IMR-90 (cell line): ENCODE measurements around the gene NOS1AP. TPM values are rescaled to one million over a fixed set of nuclear protein-coding genes. Genes with fewer than 3 reads are reported as not detected.

Source experiments
- ATAC-seq: fragments of 200-7000 bp; cut with Tn5 transposase; 2 replicates; pipeline ENCODE4 v1.9.1; 2020; ENCODE audit warnings: low read depth, mild to moderate bottlenecking, moderate library complexity
- BruUV-seq: library from RNA; stranded (reverse); fragments of 400-500 nt; replicated peaks from 2 replicates; lab custom pipeline; 2021; lab: Mats Ljungman, UMichigan
- CTCF ChIA-PET: fragments of 300-600 bp; formaldehyde crosslinking; extraction: SDS; loops from one replicate; lab custom pipeline; 2021; ENCODE audit warnings: antibody characterized with exemption; lab: Yijun Ruan, JAX
- POLR2A ChIA-PET: fragments of 300-600 bp; sonication (Branson Sonifier 250); formaldehyde crosslinking; loops from one replicate; lab custom pipeline; 2022; ENCODE audit warnings: antibody characterized with exemption; ENCODE audit not compliant: unreplicated experiment; lab: Charles Lee
- DNase-seq: peaks from one replicate; pipeline ENCODE4 v3.0.0; 2013
- H2AFZ ChIP-seq: replicated peaks from 2 replicates; pipeline ENCODE3; 2013; ENCODE audit warnings: low read length, mild to moderate bottlenecking; ENCODE audit not compliant: poor library complexity
- H2AK5ac ChIP-seq: 2 replicates; pipeline ENCODE4 v1.6.1; 2013; ENCODE audit warnings: low read depth, low read length, inconsistent platforms
- H2AK9ac ChIP-seq: replicated peaks from 2 replicates; pipeline ENCODE3; 2013; ENCODE audit warnings: mild to moderate bottlenecking, low read depth, low read length, moderate library complexity; ENCODE audit not compliant: poor library complexity
- H2BK120ac ChIP-seq: 2 replicates; pipeline ENCODE4 v1.6.1; 2013; ENCODE audit warnings: low read depth, low read length, inconsistent platforms
- H2BK15ac ChIP-seq: 3 replicates; pipeline ENCODE4 v1.6.1; 2013; ENCODE audit warnings: low read depth, low read length, inconsistent platforms
- H2BK20ac ChIP-seq: 2 replicates; pipeline ENCODE4 v1.6.1; 2013; ENCODE audit warnings: low read depth, mild to moderate bottlenecking, inconsistent platforms, low read length, moderate library complexity
- H2BK5ac ChIP-seq: 2 replicates; pipeline ENCODE4 v1.6.1; 2013; ENCODE audit warnings: mild to moderate bottlenecking, low read depth, low read length, inconsistent platforms; ENCODE audit not compliant: poor library complexity, severe bottlenecking
- H3K14ac ChIP-seq: replicated peaks from 2 replicates; pipeline ENCODE4 v1.6.1; 2013; ENCODE audit warnings: low read depth, low read length, inconsistent platforms
- H3K18ac ChIP-seq: 2 replicates; pipeline ENCODE4 v1.6.1; 2013; ENCODE audit warnings: low read depth, low read length, control low read depth
- H3K23ac ChIP-seq: 2 replicates; pipeline ENCODE4 v1.6.1; 2013; ENCODE audit warnings: low read depth, low read length, inconsistent platforms
- H3K27ac ChIP-seq: 2 replicates; pipeline ENCODE4 v1.5.1; 2013; ENCODE audit warnings: mild to moderate bottlenecking, control low read depth, low read length; ENCODE audit not compliant: insufficient read depth
- H3K27me3 ChIP-seq: 2 replicates; pipeline ENCODE4 v1.6.1; 2013; ENCODE audit warnings: low read length; ENCODE audit not compliant: control insufficient read depth, insufficient read depth
- H3K36me3 ChIP-seq: 2 replicates; pipeline ENCODE4 v1.6.1; 2013; ENCODE audit warnings: low read length, mixed read lengths; ENCODE audit not compliant: control insufficient read depth, insufficient read depth
- H3K4ac ChIP-seq: 2 replicates; pipeline ENCODE4 v1.6.1; 2013; ENCODE audit warnings: low read depth, low read length, inconsistent platforms
- H3K4me1 ChIP-seq: 2 replicates; pipeline ENCODE4 v1.6.1; 2013; ENCODE audit warnings: low read length, mixed read lengths; ENCODE audit not compliant: control insufficient read depth, insufficient read depth
- H3K4me2 ChIP-seq: 2 replicates; pipeline ENCODE4 v1.6.1; 2013; ENCODE audit warnings: low read depth, mild to moderate bottlenecking, control low read depth, low read length, moderate library complexity
- H3K4me3 ChIP-seq: 2 replicates; pipeline ENCODE4 v1.5.1; 2013; ENCODE audit warnings: low read depth, mild to moderate bottlenecking, control low read depth, low read length, moderate library complexity; ENCODE audit not compliant: insufficient read depth
- H3K56ac ChIP-seq: 2 replicates; pipeline ENCODE4 v1.6.1; 2013; ENCODE audit warnings: low read length, inconsistent platforms; ENCODE audit not compliant: insufficient read depth; ENCODE audit errors: extremely low read depth
- H3K79me1 ChIP-seq, 2 experiments: 2 replicates each; pipeline ENCODE4 v1.6.1; 2013; ENCODE audit warnings: low read length in 2 of 2, inconsistent platforms in 1 of 2, low read depth in 1 of 2
- H3K9ac ChIP-seq: 2 replicates; pipeline ENCODE4 v1.6.1; 2013; ENCODE audit warnings: low read depth, low read length, control low read depth
- H3K9me1 ChIP-seq: 2 replicates; pipeline ENCODE4 v1.6.1; 2013; ENCODE audit warnings: low read length, inconsistent platforms; ENCODE audit not compliant: insufficient read depth
- H3K9me3 ChIP-seq: 2 replicates; pipeline ENCODE4 v1.6.1; 2013; ENCODE audit warnings: low read length; ENCODE audit not compliant: control insufficient read depth, insufficient read depth
- H4K20me1 ChIP-seq: 2 replicates; pipeline ENCODE4 v1.6.1; 2013; ENCODE audit warnings: low read length, inconsistent platforms; ENCODE audit not compliant: insufficient read depth
- H4K5ac ChIP-seq: 2 replicates; pipeline ENCODE4 v1.6.1; 2013; ENCODE audit warnings: mild to moderate bottlenecking, low read depth, low read length, control low read depth
- H4K8ac ChIP-seq, 2 experiments: 2 replicates each; pipeline ENCODE4 v1.6.1; 2013; ENCODE audit warnings: low read depth in 2 of 2, low read length in 2 of 2, control low read depth in 1 of 2, inconsistent platforms in 1 of 2
- H4K91ac ChIP-seq: 2 replicates; pipeline ENCODE4 v1.6.1; 2013; ENCODE audit warnings: low read depth, low read length, inconsistent platforms; ENCODE audit not compliant: insufficient read depth
- CEBPB ChIP-seq: IDR thresholded peaks from 2 replicates; pipeline ENCODE4 v1.6.1; 2012; ENCODE audit warnings: low read depth, low read length, improper control_type of control experiment
- FOS ChIP-seq: fragments of 150-350 bp; IDR thresholded peaks from 2 replicates; pipeline ENCODE4 v1.6.1; 2016; ENCODE audit warnings: low read depth, low read length
- MAFK ChIP-seq: IDR thresholded peaks from 2 replicates; pipeline ENCODE4 v1.6.1; 2012; ENCODE audit warnings: low read depth, low read length, improper control_type of control experiment
- NFE2L2 ChIP-seq: fragments of 150-350 bp; IDR thresholded peaks from 2 replicates; pipeline ENCODE4 v1.6.1; 2016; ENCODE audit warnings: low read depth, mild to moderate bottlenecking, low read length
- POLR2A ChIP-seq: IDR thresholded peaks from 2 replicates; pipeline ENCODE4 v1.6.1; 2012; ENCODE audit warnings: mild to moderate bottlenecking, low read depth, low read length
- RCOR1 ChIP-seq: IDR thresholded peaks from 2 replicates; pipeline ENCODE4 v1.6.1; 2012; ENCODE audit warnings: mild to moderate bottlenecking, low read length, improper control_type of control experiment; ENCODE audit not compliant: insufficient replicate concordance
- RFX5 ChIP-seq: IDR thresholded peaks from 2 replicates; pipeline ENCODE4 v1.8.0; 2012; ENCODE audit warnings: low read depth, mild to moderate bottlenecking, low read length, moderate library complexity
- SMC3 ChIP-seq: fragments of 150-350 bp; IDR thresholded peaks from 2 replicates; pipeline ENCODE4 v1.6.1; 2016; ENCODE audit warnings: low read depth, mild to moderate bottlenecking, antibody characterized with exemption, low read length, moderate library complexity
- WGBS, 2 experiments: methylation state at CpG; one replicate each; pipeline versions ENCODE4 v1.1.5 to v1.1.7; 2013; ENCODE audit warnings: missing lambda C conversion rate in 2 of 2; ENCODE audit not compliant: insufficient read length in 1 of 2; ENCODE audit errors: extremely low coverage in 2 of 2; 5-methylcytosine and 5-hydroxymethylcytosine counted together
- dilution Hi-C: fragments of 300-500 bp; cut with HindIII; formaldehyde crosslinking; loops from one replicate; pipeline ENCODE4 v1.14.3; 2018; ENCODE audit warnings: low sequenced_read_pairs; ENCODE audit not compliant: unreplicated experiment
- in situ Hi-C: fragments of 300-500 bp; cut with MboI; formaldehyde crosslinking; loops from 3 replicates; pipeline ENCODE4 v1.14.3; 2019; ENCODE audit warnings: low sequenced_read_pairs, inconsistent platforms, mixed read lengths
- intact Hi-C: fragments of 100-400 bp; cut with micrococcal nuclease; formaldehyde crosslinking; loops from 2 replicates; pipeline ENCODE4 v1.10.0; 2022
- polyA plus RNA-seq, 3 experiments: library from polyadenylated mRNA; depleted of rRNA; stranded (reverse); fragments of >200 nt; gene quantifications; 2 replicates each; pipeline ENCODE4 v1.2.3, GENCODE V29; 2012; ENCODE audit warnings: low replicate concordance in 1 of 3
- total RNA-seq: library from RNA; depleted of rRNA; stranded (reverse); fragments of >200 nt; gene quantifications from 2 replicates; pipeline ENCODE4 v1.2.3, GENCODE V29; 2012
- TF ChIP-seq, protein P1 (sequence below): conservative IDR thresholded peaks from 2 replicates; pipeline ENCODE4 v1.5.1; 2012; ENCODE audit warnings: mild to moderate bottlenecking, low read depth, low read length, improper control_type of control experiment

NOS1AP gene
- total and polyA plus RNA-seq, 2 of the 4 experiments (the other 2 are of a cell fraction), result 0.18 to 0.19 TPM

DNA sequence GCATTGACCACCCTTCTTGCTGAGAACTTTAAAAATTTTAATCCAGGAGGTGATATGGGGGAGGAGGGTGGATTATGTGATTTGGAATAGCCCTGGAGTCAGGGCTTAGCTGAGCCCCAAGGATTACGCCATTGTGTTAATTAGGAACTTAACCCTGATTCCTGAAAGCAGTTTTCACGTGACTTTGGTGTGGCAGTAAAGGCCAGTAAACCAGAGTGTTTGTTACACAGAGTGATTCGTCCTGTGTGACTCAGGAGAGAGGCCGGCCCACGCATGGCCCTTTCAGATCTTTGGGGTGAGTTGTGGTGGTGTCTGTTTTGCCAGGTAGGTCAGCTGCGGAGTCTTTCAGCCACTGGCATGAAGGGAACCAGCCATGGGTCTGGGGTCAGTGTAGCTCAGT, 107.6 kb downstream of the NOS1AP start:
- H3K4me1 ChIP-seq, result no peaks in the 10 kb centered on the region
- H3K56ac ChIP-seq, result no peak overlapping the region
- H4K5ac ChIP-seq, result no peak overlapping the region
- H2AK5ac ChIP-seq, result no peak overlapping the region
- H3K79me1 ChIP-seq, result no peaks in the 10 kb centered on the region
- H3K18ac ChIP-seq, result no peak overlapping the region
- H2BK120ac ChIP-seq, result no peak overlapping the region
- DNase-seq (no peak), ATAC-seq (no peak)
- H4K20me1 ChIP-seq, result no peaks in the 10 kb centered on the region
- ChIA-PET CTCF (no interaction called here), POLR2A (no interaction called here)
- no peak overlapping the region for H3K4ac ChIP-seq
- no peak overlapping the region for H4K91ac ChIP-seq
- no peaks in the 10 kb centered on the region for H3K9me3 ChIP-seq
- no peak overlapping the region for H3K4me2 ChIP-seq
- dilution Hi-C loops, result no loop called here
- no peak overlapping the region for H3K4me3 ChIP-seq
- no TSS peak for BruUV-seq
- H2BK20ac ChIP-seq, result no peak overlapping the region
- no peaks in the 10 kb centered on the region for H3K36me3 ChIP-seq
- H3K23ac ChIP-seq, result no peak overlapping the region
- H4K8ac ChIP-seq, result no peak overlapping the region
- in situ Hi-C loops, result no loop called here
- WGBS, 2 experiments, result 75% methylated on average over 1 of the region's 6 CpGs; no CpG with 5 or more reads in 1 of the 2 experiments
- peaks cover 2% of the 10 kb centered on the region; the same call in 1 of the 2 replicates for H3K27me3 ChIP-seq
- no peak overlapping the region for H2AK9ac ChIP-seq
- no peak overlapping the region for H3K27ac ChIP-seq
- intact Hi-C loops, result no loop called here
- no peak overlapping the region for H2BK5ac ChIP-seq
- TF ChIP-seq POLR2A, result no peak
- TF ChIP-seq CEBPB, result no peak
- TF ChIP-seq SMC3, result no peak
- no peak for TF ChIP-seq FOS
- TF ChIP-seq NFE2L2, result no peak
- no peak for TF ChIP-seq RFX5
- TF ChIP-seq, protein P1, sequence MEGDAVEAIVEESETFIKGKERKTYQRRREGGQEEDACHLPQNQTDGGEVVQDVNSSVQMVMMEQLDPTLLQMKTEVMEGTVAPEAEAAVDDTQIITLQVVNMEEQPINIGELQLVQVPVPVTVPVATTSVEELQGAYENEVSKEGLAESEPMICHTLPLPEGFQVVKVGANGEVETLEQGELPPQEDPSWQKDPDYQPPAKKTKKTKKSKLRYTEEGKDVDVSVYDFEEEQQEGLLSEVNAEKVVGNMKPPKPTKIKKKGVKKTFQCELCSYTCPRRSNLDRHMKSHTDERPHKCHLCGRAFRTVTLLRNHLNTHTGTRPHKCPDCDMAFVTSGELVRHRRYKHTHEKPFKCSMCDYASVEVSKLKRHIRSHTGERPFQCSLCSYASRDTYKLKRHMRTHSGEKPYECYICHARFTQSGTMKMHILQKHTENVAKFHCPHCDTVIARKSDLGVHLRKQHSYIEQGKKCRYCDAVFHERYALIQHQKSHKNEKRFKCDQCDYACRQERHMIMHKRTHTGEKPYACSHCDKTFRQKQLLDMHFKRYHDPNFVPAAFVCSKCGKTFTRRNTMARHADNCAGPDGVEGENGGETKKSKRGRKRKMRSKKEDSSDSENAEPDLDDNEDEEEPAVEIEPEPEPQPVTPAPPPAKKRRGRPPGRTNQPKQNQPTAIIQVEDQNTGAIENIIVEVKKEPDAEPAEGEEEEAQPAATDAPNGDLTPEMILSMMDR, result no peak
- TF ChIP-seq RCOR1, result no peak
- TF ChIP-seq MAFK, result no peak
- no peak overlapping the region for H2BK15ac ChIP-seq
- H3K9ac ChIP-seq, result no peak overlapping the region
- peak overlapping the region; percentile 41 for H2AFZ ChIP-seq
- H3K14ac ChIP-seq, result no peak overlapping the region
- no peaks in the 10 kb centered on the region for H3K9me1 ChIP-seq
